Hematopoietic multipotent progenitor cell treated with erythropoietin and hydrocortisone succinate and interleukin-3 and kit ligand, for 15 days (in vitro differentiated cells): ENCODE results near the gene LRRC3.

Experiments used
- DNase-seq: peaks from one replicate; pipeline ENCODE4 v3.0.0-alpha.2; 2015; ENCODE audit warnings: low spot score

Gene LRRC3

GRCh38 chr21:44511219-44511937, 56.1 kb downstream of the LRRC3 start:
- no peak for DNase-seq
